Measurements from ENCODE around the gene FAR2. TPM values are rescaled to one million over a fixed set of nuclear protein-coding genes. Genes with fewer than 3 reads are reported as not detected.

Gene FAR2
- total RNA-seq, 1 donor from 2014 or later: 19.5 TPM

GRCh38 chr12:29283969-29284700, 135.1 kb downstream of the FAR2 start:
- TF ChIP-seq CTCF (IDR thresholded peaks at IDR 0.05) (no peak), EZH2 (IDR thresholded peaks at IDR 0.05) (no peak), EZH2phosphoT487 (IDR thresholded peaks at IDR 0.05) (no peak)
- H3K36me3 ChIP-seq: no peaks in the 10 kb centered on the region
- H3K9me3 ChIP-seq (ENCODE audit: low read depth): no peaks in the 10 kb centered on the region
- no peaks in the 10 kb centered on the region for H3K79me2 ChIP-seq (ENCODE audit: low read depth)
- DNase-seq (ENCODE audit: low spot score): no peak
- Mint-ChIP-seq H3K36me3 (no peaks in the 10 kb centered on the region), H3K27ac (no peak overlapping the region), H3K27me3 (ENCODE audit: insufficient read depth, low read depth) (no peaks in the 10 kb centered on the region), H3K4me1 (peaks cover 13% of the 10 kb centered on the region), H3K9me3 (peaks cover 3% of the 10 kb centered on the region), H3K4me3 (no peak overlapping the region)
- H2AFZ ChIP-seq (replicated peaks): no peak overlapping the region
- H3K27ac ChIP-seq: no peak overlapping the region
- peaks cover 14% of the 10 kb centered on the region for H3K4me1 ChIP-seq
- H3K9ac ChIP-seq: no peak overlapping the region
- no peaks in the 10 kb centered on the region for H3F3A ChIP-seq (ENCODE audit: low read depth)
- H3K27me3 ChIP-seq: no peaks in the 10 kb centered on the region
- no peak overlapping the region for H3K4me2 ChIP-seq
- no peak overlapping the region for H3K4me3 ChIP-seq
- no peaks in the 10 kb centered on the region for H4K20me1 ChIP-seq (ENCODE audit: low read depth)

GRCh38 chr12:29286081-29286790, 137.2 kb downstream of the FAR2 start:
- Histone ChIP-seq H3K4me3 (no peak overlapping the region), H3K27ac (no peak overlapping the region), H3K9ac (no peak overlapping the region), H2AFZ (replicated peaks) (no peak overlapping the region), H3F3A (ENCODE audit: low read depth) (no peaks in the 10 kb centered on the region), H3K36me3 (no peaks in the 10 kb centered on the region), H3K4me1 (peaks cover 14% of the 10 kb centered on the region), H3K9me3 (ENCODE audit: low read depth) (no peaks in the 10 kb centered on the region), H4K20me1 (ENCODE audit: low read depth) (no peaks in the 10 kb centered on the region), H3K4me2 (no peak overlapping the region), H3K27me3 (no peaks in the 10 kb centered on the region), H3K79me2 (ENCODE audit: low read depth) (no peaks in the 10 kb centered on the region)
- DNase-seq (ENCODE audit: low spot score): no peak
- Mint-ChIP-seq H3K36me3 (peaks cover 2% of the 10 kb centered on the region), H3K27ac (no peak overlapping the region), H3K27me3 (ENCODE audit: insufficient read depth, low read depth) (no peaks in the 10 kb centered on the region), H3K4me3 (no peak overlapping the region), H3K9me3 (peaks cover 7% of the 10 kb centered on the region), H3K4me1 (peaks cover 13% of the 10 kb centered on the region)
- TF ChIP-seq CTCF (IDR thresholded peaks at IDR 0.05) (no peak), EZH2phosphoT487 (IDR thresholded peaks at IDR 0.05) (no peak)

- no peaks in the 10 kb centered on the region for H3F3A ChIP-seq (ENCODE audit: low read depth)
- no peaks in the 10 kb centered on the region for H4K20me1 ChIP-seq (ENCODE audit: low read depth)
- H3K4me3 Mint-ChIP-seq: no peak overlapping the region
- H2AFZ ChIP-seq (replicated peaks): no peak overlapping the region
- TF ChIP-seq EZH2 (IDR thresholded peaks at IDR 0.05) (no peak), EZH2phosphoT487 (IDR thresholded peaks at IDR 0.05) (no peak), CTCF (IDR thresholded peaks at IDR 0.05) (no peak)
- DNase-seq (ENCODE audit: low spot score): peak; percentile 16
- H3K9me3 Mint-ChIP-seq: peaks cover 7% of the 10 kb centered on the region
- no peaks in the 10 kb centered on the region for H3K27me3 Mint-ChIP-seq (ENCODE audit: insufficient read depth, low read depth)
- no peak overlapping the region for H3K4me3 ChIP-seq
- no peaks in the 10 kb centered on the region for H3K27me3 ChIP-seq
- H3K4me2 ChIP-seq: peak overlapping the region; percentile 13
- H3K4me1 ChIP-seq: peaks cover 14% of the 10 kb centered on the region
- no peaks in the 10 kb centered on the region for H3K79me2 ChIP-seq (ENCODE audit: low read depth)
- H3K4me1 Mint-ChIP-seq: peaks cover 13% of the 10 kb centered on the region
- H3K27ac ChIP-seq: no peak overlapping the region
- no peaks in the 10 kb centered on the region for H3K36me3 ChIP-seq
- H3K9ac ChIP-seq: no peak overlapping the region
- H3K9me3 ChIP-seq (ENCODE audit: low read depth): no peaks in the 10 kb centered on the region
- peaks cover 2% of the 10 kb centered on the region for H3K36me3 Mint-ChIP-seq
- H3K27ac Mint-ChIP-seq: no peak overlapping the region
These were observed 138.5 kb downstream of the FAR2 start for GRCh38 chr12:29287622-29288021.

Measured in neural progenitor cell (in vitro differentiated cells).